HPDE6-E6E7 (cell line): ENCODE results near the gene CYB5D1.

ENCODE experiments used
- DNase-seq: peaks from one replicate; pipeline ENCODE4 v3.0.0; 2011; ENCODE audit warnings: missing footprints; ENCODE audit errors: extremely low spot score

CYB5D1 gene

DNA sequence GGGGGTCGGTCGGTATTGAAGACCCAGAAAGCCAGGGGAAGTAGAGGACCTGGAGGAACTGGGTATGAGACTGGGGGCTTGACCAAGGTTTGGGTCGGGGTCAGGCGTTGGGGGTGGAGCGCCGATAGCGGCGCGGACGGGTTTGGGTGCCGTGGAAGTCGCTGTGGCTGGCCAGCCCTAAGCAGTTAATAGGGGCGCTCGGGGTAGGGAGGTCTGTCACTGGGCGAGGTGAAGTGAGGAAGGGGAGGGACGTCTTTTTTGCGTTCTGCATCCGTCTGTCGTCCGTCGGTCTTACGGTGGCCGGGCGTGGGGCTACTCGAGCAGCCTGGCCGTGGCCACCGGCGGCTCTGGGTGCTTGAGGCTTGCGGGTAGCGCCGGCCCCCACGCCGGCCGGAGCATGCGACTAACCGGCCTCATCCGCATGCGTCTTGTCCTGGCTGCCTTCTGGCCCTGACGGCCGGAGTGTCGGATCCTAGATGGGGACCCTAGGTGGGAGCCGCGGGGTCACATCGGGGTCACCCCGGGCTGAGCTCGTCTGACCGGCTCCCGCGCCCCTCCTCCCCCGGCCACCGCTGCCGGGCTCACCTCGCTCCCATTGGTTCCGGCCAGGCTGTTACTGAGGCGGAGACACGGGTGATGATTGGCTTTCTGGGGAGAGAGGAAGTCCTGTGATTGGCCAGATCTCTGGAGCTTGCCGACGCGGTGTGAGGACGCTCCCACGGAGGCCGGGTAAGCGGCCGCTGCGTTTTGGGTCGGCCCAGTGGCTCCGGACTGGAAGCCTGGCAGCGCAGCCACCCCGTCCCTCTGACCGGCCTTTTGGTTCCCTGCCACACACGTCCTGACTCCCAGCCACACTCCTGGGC, 13.3 kb upstream of the CYB5D1 start:
- peak; percentile 87 for DNase-seq

DNA sequence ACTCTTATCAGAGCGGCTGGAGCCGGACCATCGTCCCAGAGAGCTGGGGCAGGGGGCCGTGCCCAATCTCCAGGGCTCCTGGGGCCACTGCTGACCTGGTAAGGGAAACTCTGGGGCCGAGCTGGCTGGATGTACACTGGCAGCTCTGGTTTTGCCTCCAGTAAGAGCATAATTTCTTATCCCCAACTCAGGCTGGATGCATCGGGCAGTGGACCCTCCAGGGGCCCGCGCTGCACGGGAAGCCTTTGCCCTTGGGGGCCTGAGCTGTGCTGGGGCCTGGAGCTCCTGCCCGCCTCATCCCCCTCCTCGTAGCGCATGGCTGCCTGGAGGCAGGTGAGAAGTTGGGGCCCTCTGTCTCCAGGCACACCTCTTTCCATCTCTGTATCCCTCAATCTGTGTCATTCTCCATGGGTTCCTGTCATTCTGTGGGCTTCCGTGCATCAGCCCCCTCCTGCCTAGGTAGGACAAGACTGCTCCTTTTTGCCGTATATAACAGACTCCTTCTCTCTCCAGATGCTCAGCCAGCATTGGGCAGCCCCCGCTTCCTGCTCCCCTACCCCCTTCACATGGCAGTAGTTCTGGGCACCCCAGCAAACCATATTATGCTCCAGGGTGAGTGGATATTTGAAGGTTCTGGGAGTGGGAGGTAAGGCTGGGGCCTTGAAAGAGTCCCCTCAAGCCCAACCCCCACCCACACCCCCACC, 12.3 kb upstream of the CYB5D1 start:
- no peak for DNase-seq

DNA sequence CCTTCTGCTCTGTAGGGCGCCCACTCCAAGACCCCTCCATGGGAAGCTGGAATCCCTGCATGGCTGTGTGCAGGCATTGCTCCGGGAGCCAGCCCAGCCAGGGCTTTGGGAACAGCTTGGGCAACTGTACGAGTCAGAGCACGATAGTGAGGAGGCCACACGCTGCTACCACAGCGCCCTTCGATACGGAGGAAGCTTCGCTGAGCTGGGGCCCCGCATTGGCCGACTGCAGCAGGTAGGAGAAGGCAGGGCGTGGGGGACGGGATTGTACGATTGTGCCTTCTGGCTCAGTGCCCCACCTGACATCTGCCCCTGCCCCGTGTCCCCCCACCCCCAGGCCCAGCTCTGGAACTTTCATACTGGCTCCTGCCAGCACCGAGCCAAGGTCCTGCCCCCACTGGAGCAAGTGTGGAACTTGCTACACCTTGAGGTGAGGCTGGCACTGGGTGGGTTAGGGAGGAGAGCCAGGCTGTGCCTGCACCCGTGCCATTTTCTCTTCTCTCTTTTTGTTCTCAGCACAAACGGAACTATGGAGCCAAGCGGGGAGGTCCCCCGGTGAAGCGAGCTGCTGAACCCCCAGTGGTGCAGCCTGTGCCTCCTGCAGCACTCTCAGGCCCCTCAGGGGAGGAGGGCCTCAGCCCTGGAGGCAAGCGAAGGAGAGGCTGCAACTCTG, 11.6 kb upstream of the CYB5D1 start:
- no peak for DNase-seq

DNA sequence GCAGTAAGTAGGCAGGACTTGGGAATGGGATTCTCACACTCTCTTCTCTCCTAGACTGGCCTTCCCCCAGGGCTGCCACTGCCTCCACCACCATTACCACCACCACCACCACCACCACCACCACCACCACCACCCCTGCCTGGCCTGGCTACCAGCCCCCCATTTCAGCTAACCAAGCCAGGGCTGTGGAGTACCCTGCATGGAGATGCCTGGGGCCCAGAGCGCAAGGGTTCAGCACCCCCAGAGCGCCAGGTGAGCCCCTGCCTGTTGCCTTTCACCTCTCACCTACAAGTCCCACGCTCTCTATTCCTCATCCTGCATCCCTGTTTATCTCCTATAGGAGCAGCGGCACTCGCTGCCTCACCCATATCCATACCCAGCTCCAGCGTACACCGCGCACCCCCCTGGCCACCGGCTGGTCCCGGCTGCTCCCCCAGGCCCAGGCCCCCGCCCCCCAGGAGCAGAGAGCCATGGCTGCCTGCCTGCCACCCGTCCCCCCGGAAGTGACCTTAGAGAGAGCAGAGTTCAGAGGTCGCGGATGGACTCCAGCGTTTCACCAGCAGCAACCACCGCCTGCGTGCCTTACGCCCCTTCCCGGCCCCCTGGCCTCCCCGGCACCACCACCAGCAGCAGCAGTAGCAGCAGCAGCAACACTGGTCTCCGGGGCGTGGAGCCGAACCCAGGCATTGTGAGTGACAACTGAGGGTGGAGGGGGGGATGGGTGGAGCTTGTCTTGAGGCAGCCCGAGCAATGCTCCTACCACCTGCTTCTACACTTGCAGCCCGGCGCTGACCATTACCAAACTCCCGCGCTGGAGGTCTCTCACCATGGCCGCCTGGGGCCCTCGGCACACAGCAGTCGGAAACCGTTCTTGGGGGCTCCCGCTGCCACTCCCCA, 10.8 kb upstream of the CYB5D1 start:
- no peak for DNase-seq

DNA sequence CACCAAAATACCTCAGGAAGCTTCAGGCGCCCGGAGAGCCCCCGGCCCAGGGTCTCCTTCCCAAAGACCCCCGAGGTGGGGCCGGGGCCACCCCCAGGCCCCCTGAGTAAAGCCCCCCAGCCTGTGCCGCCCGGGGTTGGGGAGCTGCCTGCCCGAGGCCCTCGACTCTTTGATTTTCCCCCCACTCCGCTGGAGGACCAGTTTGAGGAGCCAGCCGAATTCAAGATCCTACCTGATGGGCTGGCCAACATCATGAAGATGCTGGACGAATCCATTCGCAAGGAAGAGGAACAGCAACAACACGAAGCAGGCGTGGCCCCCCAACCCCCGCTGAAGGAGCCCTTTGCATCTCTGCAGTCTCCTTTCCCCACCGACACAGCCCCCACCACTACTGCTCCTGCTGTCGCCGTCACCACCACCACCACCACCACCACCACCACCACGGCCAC, 9.6 kb upstream of the CYB5D1 start:
- no peak for DNase-seq

DNA sequence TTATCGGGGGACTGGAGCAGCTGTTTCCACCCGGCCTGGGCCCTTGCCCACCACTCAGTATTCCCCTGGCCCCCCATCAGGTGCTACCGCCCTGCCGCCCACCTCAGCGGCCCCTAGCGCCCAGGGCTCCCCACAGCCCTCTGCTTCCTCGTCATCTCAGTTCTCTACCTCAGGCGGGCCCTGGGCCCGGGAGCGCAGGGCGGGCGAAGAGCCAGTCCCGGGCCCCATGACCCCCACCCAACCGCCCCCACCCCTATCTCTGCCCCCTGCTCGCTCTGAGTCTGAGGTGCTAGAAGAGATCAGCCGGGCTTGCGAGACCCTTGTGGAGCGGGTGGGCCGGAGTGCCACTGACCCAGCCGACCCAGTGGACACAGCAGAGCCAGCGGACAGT, 9.1 kb upstream of the CYB5D1 start:
- DNase-seq, result no peak

DNA sequence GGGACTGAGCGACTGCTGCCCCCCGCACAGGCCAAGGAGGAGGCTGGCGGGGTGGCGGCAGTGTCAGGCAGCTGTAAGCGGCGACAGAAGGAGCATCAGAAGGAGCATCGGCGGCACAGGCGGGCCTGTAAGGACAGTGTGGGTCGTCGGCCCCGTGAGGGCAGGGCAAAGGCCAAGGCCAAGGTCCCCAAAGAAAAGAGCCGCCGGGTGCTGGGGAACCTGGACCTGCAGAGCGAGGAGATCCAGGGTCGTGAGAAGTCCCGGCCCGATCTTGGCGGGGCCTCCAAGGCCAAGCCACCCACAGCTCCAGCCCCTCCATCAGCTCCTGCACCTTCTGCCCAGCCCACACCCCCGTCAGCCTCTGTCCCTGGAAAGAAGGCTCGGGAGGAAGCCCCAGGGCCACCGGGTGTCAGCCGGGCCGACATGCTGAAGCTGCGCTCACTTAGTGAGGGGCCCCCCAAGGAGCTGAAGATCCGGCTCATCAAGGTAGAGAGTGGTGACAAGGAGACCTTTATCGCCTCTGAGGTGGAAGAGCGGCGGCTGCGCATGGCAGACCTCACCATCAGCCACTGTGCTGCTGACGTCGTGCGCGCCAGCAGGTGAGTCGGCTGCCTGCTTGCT, 8.6 kb upstream of the CYB5D1 start:
- no peak for DNase-seq

DNA sequence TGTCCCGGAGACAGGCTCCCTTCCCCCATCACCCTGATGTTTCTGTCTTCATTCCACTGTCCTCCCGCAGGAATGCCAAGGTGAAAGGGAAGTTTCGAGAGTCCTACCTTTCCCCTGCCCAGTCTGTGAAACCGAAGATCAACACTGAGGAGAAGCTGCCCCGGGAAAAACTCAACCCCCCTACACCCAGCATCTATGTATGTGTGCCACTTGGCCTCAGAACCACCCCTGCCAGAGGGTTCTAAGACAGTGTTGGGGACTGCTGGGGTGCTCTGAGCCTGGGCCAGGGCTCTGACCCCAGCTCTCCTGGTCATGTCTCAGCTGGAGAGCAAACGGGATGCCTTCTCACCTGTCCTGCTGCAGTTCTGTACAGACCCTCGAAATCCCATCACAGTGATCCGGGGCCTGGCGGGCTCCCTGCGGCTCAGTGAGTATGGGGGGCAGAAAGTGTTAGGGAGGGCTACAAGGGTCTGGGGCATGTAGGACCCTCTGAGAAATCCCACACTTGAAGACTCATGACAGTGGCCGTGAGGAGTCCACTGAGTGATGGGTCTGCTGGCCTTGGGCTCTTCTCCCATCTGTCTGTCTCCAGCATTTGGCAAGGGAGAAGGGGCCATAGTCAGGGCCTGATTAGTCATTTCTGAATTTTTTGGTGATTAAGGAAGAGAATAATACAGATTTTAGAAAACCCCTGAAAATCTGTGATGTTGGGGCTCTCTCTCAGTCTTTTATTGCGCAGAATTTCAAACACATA, 7.9 kb upstream of the CYB5D1 start:
- DNase-seq, result no peak

DNA sequence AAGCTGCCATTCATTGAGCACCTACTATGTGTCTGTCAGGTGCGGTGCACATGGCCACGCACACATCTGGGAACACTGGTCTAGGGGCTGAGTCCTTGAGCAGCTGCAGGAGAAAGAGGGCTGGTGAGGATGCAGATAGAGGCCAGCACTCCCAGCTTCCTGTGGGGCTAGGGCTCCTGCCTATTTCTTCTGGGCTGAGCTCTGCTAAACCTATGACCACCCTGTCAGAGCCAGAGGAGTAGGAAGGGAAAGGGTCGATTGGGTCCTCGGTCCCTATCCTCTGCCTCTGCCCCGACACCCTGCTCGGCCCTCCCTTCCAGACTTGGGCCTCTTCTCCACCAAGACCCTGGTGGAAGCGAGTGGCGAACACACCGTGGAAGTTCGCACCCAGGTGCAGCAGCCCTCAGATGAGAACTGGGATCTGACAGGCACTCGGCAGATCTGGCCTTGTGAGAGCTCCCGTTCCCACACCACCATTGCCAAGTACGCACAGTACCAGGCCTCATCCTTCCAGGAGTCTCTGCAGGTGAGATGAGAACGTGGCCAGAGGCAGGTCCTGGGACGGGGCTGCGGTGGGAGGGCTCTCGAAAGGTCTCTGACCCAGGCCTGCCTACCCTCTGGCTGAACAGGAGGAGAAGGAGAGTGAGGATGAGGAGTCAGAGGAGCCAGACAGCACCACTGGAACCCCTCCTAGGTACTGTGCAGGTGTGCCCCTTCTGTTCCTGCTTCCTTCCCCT, 6.9 kb upstream of the CYB5D1 start:
- no peak for DNase-seq

DNA sequence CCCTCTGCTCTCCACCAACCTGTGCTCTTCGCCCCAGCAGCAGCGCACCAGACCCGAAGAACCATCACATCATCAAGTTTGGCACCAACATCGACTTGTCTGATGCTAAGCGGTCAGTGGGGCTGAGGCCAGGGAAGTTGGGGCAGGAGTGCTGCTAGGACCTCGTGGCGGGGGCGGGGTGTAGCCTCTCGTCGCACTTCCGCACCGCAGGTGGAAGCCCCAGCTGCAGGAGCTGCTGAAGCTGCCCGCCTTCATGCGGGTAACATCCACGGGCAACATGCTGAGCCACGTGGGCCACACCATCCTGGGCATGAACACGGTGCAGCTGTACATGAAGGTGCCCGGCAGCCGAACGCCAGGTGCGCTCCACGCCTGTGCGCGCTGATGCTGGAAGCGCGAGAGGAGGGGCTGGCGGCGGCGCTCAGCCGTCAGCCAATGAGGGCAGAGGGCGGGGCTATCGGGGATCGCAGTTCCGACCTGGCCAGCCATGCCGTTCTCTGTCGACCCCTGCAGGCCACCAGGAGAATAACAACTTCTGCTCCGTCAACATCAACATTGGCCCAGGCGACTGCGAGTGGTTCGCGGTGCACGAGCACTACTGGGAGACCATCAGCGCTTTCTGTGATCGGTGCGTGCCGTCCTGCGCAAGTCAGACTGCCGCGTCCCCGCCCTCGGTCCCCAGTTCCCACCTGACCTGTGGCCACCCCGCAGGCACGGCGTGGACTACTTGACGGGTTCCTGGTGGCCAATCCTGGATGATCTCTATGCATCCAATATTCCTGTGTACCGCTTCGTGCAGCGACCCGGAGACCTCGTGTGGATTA, 6.2 kb upstream of the CYB5D1 start:
- peak; percentile 54 for DNase-seq

DNA sequence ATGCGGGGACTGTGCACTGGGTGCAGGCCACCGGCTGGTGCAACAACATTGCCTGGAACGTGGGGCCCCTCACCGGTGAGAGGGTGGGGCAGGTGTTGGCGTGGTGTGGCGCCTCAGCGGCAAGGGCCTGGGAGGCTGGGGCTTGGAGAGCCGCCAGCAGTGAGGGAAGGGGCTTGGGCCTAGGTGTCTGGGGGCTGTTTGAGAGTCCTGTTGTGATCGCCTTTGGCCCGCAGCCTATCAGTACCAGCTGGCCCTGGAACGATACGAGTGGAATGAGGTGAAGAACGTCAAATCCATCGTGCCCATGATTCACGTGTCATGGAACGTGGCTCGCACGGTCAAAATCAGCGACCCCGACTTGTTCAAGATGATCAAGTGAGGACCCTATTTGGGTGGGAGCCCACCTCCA, 5.5 kb upstream of the CYB5D1 start:
- DNase-seq, result no peak

DNA sequence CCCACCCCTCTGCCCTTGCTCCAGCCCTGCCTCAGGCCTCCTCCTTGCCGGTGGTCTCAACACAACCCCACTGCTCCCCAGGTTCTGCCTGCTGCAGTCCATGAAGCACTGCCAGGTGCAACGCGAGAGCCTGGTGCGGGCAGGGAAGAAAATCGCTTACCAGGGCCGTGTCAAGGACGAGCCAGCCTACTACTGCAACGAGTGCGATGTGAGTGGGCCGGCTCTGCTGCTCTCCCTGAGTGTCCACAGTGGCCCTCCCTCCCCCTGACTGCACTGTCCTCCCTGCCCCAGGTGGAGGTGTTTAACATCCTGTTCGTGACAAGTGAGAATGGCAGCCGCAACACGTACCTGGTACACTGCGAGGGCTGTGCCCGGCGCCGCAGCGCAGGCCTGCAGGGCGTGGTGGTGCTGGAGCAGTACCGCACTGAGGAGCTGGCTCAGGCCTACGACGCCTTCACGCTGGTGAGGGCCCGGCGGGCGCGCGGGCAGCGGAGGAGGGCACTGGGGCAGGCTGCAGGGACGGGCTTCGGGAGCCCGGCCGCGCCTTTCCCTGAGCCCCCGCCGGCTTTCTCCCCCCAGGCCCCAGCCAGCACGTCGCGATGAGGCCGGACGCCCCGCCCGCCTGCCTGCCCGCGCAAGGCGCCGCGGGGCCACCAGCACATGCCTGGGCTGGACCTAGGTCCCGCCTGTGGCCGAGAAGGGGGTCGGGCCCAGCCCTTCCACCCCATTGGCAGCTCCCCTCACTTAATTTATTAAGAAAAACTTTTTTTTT, 4.7 kb upstream of the CYB5D1 start:
- no peak for DNase-seq

DNA sequence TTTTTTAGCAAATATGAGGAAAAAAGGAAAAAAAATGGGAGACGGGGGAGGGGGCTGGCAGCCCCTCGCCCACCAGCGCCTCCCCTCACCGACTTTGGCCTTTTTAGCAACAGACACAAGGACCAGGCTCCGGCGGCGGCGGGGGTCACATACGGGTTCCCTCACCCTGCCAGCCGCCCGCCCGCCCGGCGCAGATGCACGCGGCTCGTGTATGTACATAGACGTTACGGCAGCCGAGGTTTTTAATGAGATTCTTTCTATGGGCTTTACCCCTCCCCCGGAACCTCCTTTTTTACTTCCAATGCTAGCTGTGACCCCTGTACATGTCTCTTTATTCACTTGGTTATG, 4.1 kb upstream of the CYB5D1 start:
- no peak for DNase-seq

DNA sequence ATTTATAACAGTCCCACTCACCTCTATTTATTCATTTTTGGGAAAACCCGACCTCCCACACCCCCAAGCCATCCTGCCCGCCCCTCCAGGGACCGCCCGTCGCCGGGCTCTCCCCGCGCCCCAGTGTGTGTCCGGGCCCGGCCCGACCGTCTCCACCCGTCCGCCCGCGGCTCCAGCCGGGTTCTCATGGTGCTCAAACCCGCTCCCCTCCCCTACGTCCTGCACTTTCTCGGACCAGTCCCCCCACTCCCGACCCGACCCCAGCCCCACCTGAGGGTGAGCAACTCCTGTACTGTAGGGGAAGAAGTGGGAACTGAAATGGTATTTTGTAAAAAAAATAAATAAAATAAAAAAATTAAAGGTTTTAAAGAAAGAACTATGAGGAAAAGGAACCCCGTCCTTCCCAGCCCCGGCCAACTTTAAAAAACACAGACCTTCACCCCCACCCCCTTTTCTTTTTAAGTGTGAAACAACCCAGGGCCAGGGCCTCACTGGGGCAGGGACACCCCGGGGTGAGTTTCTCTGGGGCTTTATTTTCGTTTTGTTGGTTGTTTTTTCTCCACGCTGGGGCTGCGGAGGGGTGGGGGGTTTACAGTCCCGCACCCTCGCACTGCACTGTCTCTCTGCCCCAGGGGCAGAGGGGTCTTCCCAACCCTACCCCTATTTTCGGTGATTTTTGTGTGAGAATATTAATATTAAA, 3.6 kb upstream of the CYB5D1 start:
- no peak for DNase-seq

DNA sequence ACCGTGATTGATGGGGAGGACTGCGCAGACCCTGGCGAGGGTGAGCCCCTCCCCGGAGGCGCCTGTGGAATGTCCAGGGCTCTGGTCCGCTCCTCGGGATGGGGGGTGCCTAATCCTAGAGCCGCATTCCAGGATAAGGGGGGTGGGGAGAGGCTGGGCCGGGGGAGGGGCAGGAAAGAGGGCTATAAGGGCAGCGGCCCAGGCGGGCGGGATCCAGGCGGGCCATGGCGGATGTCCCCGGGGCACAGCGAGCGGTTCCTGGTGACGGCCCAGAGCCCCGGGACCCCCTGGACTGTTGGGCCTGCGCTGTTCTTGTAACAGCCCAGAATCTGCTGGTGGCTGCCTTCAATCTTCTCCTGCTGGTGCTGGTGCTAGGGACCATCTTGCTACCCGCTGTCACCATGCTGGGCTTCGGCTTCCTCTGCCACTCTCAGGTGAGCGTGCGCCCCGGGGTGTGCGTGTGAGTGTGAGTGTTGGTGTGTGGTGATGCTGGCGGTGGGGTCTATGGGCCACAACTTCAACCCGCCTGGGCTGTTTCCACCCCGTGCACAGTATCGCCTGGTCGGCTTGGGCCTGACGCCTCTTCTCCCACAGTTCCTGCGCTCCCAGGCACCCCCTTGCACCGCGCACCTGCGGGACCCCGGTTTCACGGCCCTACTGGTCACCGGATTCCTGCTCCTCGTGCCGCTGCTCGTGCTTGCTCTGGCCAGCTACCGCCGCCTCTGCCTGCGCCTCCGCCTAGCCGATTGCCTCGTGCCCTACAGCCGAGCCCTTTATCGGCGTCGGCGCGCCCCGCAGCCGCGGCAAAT, 2.7 kb upstream of the CYB5D1 start, which contains the start of gene TMEM88:
Gene TMEM88, plus strand, starts transcription at position 216 of the 809 bp plus-strand sequence. Its CDS starts 9 bp downstream, at position 225.
- no peak for DNase-seq

DNA sequence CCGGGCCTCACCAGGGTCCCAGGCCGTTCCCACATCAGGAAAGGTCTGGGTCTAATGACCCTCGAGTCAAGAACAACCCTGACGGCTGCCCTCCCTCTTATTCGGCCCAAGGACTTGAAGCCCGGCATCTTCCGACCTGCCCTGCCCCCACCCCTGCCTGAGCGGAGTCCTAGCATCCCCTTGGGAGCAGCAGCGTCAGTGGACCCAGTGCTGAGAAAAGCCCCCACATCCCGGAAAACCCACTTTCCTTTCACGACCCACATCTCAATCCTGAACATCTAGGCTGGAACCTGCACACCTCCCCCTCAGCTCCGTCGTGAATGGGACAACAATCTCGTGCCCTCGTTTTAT, 2.2 kb upstream of the CYB5D1 start:
- no peak for DNase-seq
